Dendritic cell treated with granulocyte-macrophage colony-stimulating factor and Interleukin-4, amounts not matched to agents 40 ng/mL and 50 ng/mL, for 4 days (primary cell): ENCODE data around the gene CXCL8.
"Not testable (repeated sequence)": the region's sequence is repeated elsewhere in the genome, so short reads cannot be mapped to it uniquely, and the experiment has no call there.

ENCODE experiments used
- H3K27ac Mint-ChIP-seq: one replicate; pipeline ENCODE4 v1.8.0; 2022; ENCODE audit warnings: mild to moderate bottlenecking, mixed read lengths
- H3K27me3 Mint-ChIP-seq: one replicate; pipeline ENCODE4 v1.8.0; 2022; ENCODE audit warnings: mild to moderate bottlenecking, mixed read lengths
- H3K36me3 Mint-ChIP-seq: one replicate; pipeline ENCODE4 v1.8.0; 2022; ENCODE audit warnings: low read depth, mixed read lengths
- H3K4me1 Mint-ChIP-seq: one replicate; pipeline ENCODE4 v1.8.0; 2022; ENCODE audit warnings: low read depth, mixed read lengths
- H3K4me3 Mint-ChIP-seq: one replicate; pipeline ENCODE4 v1.8.0; 2022; ENCODE audit warnings: mild to moderate bottlenecking, moderate library complexity, mixed read lengths
- H3K9me3 Mint-ChIP-seq: one replicate; pipeline ENCODE4 v1.8.0; 2022; ENCODE audit warnings: mixed read lengths
- intact Hi-C: fragments of 100-400 bp; cut with micrococcal nuclease; formaldehyde crosslinking; loops from one replicate; pipeline ENCODE4 v1.15.0; 2022

CXCL8 gene

GRCh38 chr4:73740353-73740778 lies at the start of gene CXCL8:
CXCL8 (plus strand) TSS chr4:73740569; CDS start chr4:73740659, 90 bp downstream.
- Mint-ChIP-seq H3K4me1 (peaks cover 6% of the 10 kb centered on the region), H3K27me3 (no peaks in the 10 kb centered on the region), H3K27ac (no peak within 1 kb of the TSS), H3K4me3 (no peak within 1 kb of the TSS), H3K9me3 (peaks cover 9% of the 10 kb centered on the region), H3K36me3 (no peaks in the 10 kb centered on the region)
- intact Hi-C loops = no loop called here

DNA sequence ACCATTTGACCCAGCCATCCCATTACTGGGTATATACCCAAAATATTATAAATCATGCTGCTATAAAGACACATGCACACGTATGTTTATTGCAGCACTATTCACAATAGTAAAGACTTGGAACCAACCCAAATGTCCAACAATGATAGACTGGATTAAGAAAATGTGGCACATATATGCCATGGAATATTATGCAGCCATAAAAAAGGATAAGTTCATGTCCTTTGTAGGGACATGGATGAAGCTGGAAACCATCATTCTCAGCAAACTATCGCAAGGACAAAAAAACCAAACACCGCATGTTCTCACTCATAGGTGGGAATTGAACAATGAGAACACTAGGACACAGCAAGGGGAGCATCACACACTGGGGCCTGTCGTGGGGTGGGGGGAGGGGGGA lies 49.2 kb upstream of the CXCL8 start:
- H3K4me3 Mint-ChIP-seq, H3K27me3 Mint-ChIP-seq: not testable (repeated sequence)

DNA sequence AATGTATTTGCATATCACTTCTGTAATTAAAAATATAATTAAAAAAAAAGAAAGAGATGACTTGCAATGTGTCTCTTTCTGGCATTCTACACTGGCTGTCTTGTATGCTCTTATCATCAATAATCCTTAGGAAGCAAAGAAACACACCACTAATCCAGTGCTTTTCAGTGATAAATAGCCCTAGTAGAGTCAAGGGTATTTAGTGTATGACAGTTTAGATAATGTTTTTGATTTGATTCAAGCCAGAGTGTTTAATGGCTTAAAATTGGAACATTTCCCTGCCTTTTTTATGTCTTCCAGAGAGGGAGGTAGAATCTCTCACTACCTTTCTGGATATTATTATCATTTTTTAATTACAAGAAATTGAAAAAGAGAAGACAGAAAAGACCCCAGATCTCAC lies 48.6 kb upstream of the CXCL8 start:
- Mint-ChIP-seq H3K4me3 (no peak overlapping the region), H3K27ac (no peak overlapping the region), H3K4me1 (peaks cover 13% of the 10 kb centered on the region), H3K36me3 (no peaks in the 10 kb centered on the region), H3K9me3 (no peaks in the 10 kb centered on the region), H3K27me3 (no peaks in the 10 kb centered on the region)
- intact Hi-C loops = no loop called here

More for the DNA sequence above, 49.2 kb upstream of the CXCL8 start:
- intact Hi-C loops, H3K27ac Mint-ChIP-seq, H3K36me3 Mint-ChIP-seq, H3K9me3 Mint-ChIP-seq: not testable (repeated sequence)
- peaks cover 13% of the 10 kb centered on the region for H3K4me1 Mint-ChIP-seq

- Mint-ChIP-seq H3K4me3 (no peak overlapping the region), H3K9me3 (no peaks in the 10 kb centered on the region), H3K4me1 (peaks cover 13% of the 10 kb centered on the region), H3K27me3 (no peaks in the 10 kb centered on the region), H3K27ac (no peak overlapping the region), H3K36me3 (no peaks in the 10 kb centered on the region)
- intact Hi-C loops = no loop called here
Observed at GRCh38 chr4:73692254-73692653, 48.1 kb upstream of the CXCL8 start.

GRCh38 chr4:73692701-73693100 lies 47.7 kb upstream of the CXCL8 start:
- intact Hi-C loops = no loop called here
- Mint-ChIP-seq H3K9me3 (no peaks in the 10 kb centered on the region), H3K36me3 (no peaks in the 10 kb centered on the region), H3K27me3 (no peaks in the 10 kb centered on the region), H3K4me3 (no peak overlapping the region), H3K4me1 (peaks cover 13% of the 10 kb centered on the region), H3K27ac (no peak overlapping the region)

GRCh38 chr4:73693811-73694210 lies 46.6 kb upstream of the CXCL8 start:
- Mint-ChIP-seq H3K4me1 (peaks cover 13% of the 10 kb centered on the region), H3K9me3 (no peaks in the 10 kb centered on the region), H3K27me3 (no peaks in the 10 kb centered on the region), H3K27ac (no peak overlapping the region), H3K4me3 (no peak overlapping the region), H3K36me3 (no peaks in the 10 kb centered on the region)
- intact Hi-C loops = no loop called here

DNA sequence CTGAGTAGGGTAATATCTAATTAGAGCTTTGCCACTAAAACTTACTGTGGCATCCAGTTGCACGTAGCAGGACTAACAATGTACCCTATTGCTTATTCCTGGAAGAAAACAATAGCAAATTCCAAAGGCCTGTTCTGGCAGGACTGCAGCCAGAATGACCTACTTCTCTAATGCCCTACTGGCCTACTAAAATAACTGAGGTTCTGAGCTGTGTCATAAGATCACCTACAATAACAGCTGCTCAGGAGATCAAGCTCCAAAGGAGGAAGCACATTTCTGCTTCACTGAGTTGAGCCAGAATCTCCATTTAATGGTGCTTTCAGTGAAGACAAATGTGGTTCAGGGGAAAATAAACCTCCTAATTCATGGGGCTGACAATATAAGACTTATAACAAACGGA lies 42.2 kb upstream of the CXCL8 start:
- intact Hi-C loops = no loop called here
- Mint-ChIP-seq H3K4me3 (no peak overlapping the region), H3K4me1 (peaks cover 27% of the 10 kb centered on the region)

GRCh38 chr4:73701116-73701515 lies 39.3 kb upstream of the CXCL8 start:
- Mint-ChIP-seq H3K27me3 (peaks cover 3% of the 10 kb centered on the region), H3K36me3 (no peaks in the 10 kb centered on the region), H3K4me1 (peaks cover 51% of the 10 kb centered on the region), H3K4me3 (no peak overlapping the region), H3K27ac (no peak overlapping the region), H3K9me3 (no peaks in the 10 kb centered on the region)
- intact Hi-C loops = no loop called here

More for the DNA sequence above, 42.2 kb upstream of the CXCL8 start:
- Mint-ChIP-seq H3K9me3 (no peaks in the 10 kb centered on the region), H3K27me3 (peaks cover 3% of the 10 kb centered on the region), H3K27ac (no peak overlapping the region), H3K36me3 (no peaks in the 10 kb centered on the region)

DNA sequence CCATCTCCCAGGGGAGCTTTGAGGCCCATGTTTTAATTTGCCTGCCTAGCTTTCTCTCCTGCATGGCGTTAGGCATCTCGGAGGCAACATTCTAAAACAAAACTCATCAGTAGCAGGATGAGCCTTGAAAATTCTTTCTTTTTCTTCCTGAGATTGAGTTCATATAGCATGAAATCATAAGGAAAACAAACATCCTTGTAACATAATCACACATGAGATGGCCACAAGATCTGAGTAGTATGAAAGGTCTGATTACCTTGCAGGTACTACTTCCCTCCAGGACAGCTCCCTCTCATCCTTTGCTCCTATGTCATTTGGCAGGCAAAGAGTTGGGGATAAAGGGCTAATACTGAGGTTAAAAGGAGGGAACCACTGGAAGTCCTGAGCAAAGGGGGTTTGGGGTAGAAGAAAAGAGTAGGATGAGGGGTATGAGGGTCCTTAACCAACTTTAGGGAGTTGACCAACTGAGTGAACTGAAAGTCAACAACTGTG lies 37.5 kb upstream of the CXCL8 start:
- peaks cover 3% of the 10 kb centered on the region for H3K27me3 Mint-ChIP-seq
- H3K27ac Mint-ChIP-seq = no peak overlapping the region
- intact Hi-C loops = no loop called here
- H3K36me3 Mint-ChIP-seq = no peaks in the 10 kb centered on the region
- no peaks in the 10 kb centered on the region for H3K9me3 Mint-ChIP-seq
- H3K4me3 Mint-ChIP-seq = no peak overlapping the region
- H3K4me1 Mint-ChIP-seq = peaks cover 56% of the 10 kb centered on the region

DNA sequence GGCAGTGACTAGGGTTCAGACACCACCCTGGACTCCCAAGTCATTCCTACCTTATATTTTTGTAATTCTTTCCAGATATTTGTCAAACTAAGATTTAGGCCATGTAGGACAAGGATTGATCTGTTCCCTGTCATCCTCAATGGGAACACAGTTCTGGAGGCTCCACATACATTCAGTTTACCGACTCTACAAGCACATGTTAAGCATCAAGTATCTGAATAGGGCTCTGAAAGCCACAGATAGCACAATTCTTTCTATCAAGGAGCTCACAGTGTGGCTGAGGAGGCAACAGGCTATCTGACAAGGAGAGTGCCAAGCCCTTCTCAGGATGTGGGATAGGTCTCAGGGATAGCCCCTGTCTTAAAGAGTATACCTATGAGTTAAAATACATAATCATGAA lies 37.0 kb upstream of the CXCL8 start:
- H3K27me3 Mint-ChIP-seq = peaks cover 3% of the 10 kb centered on the region
- H3K27ac Mint-ChIP-seq = no peak overlapping the region
- no peaks in the 10 kb centered on the region for H3K36me3 Mint-ChIP-seq
- no peak overlapping the region for H3K4me3 Mint-ChIP-seq
- H3K9me3 Mint-ChIP-seq = no peaks in the 10 kb centered on the region
- peaks cover 60% of the 10 kb centered on the region for H3K4me1 Mint-ChIP-seq
- intact Hi-C loops = no loop called here

- H3K27me3 Mint-ChIP-seq = peaks cover 3% of the 10 kb centered on the region
- intact Hi-C loops = no loop called here
- no peaks in the 10 kb centered on the region for H3K36me3 Mint-ChIP-seq
- H3K9me3 Mint-ChIP-seq = no peaks in the 10 kb centered on the region
- peak overlapping the region; percentile 57 for H3K27ac Mint-ChIP-seq
- H3K4me1 Mint-ChIP-seq = peaks cover 63% of the 10 kb centered on the region
- no peak overlapping the region for H3K4me3 Mint-ChIP-seq
Observed at GRCh38 chr4:73704314-73705055, 35.9 kb upstream of the CXCL8 start.

- intact Hi-C loops = no loop called here
- Mint-ChIP-seq H3K4me3 (no peak overlapping the region), H3K27me3 (peaks cover 3% of the 10 kb centered on the region), H3K27ac (peak overlapping the region; percentile 57), H3K36me3 (no peaks in the 10 kb centered on the region), H3K9me3 (no peaks in the 10 kb centered on the region), H3K4me1 (peaks cover 65% of the 10 kb centered on the region)
Observed at GRCh38 chr4:73705056-73705432, 35.3 kb upstream of the CXCL8 start.

DNA sequence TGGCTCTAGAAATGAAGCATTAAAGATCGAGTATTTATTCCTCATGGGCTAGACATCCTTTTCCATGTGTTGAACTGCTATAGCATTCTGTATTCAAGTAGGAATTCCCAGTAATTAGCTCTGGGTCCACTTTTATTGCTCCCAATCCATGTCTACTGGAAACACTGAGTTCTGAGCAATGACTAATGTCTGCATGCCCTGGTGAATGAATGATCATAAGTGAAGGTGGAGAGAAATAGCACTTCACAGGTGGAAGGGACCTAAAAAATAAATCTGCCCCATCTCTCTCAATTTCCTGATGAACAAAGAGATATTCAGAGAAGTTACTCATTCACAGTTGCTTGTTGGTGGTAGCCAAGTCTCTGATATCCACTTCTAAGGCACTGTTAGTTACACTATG lies 34.6 kb upstream of the CXCL8 start:
- Mint-ChIP-seq H3K36me3 (no peaks in the 10 kb centered on the region), H3K4me1 (peaks cover 60% of the 10 kb centered on the region), H3K4me3 (no peak overlapping the region), H3K27ac (no peak overlapping the region), H3K9me3 (no peaks in the 10 kb centered on the region), H3K27me3 (peaks cover 3% of the 10 kb centered on the region)
- intact Hi-C loops = no loop called here

- no peak overlapping the region for H3K4me3 Mint-ChIP-seq
- no peak overlapping the region for H3K27ac Mint-ChIP-seq
- H3K9me3 Mint-ChIP-seq = no peaks in the 10 kb centered on the region
- peaks cover 56% of the 10 kb centered on the region for H3K4me1 Mint-ChIP-seq
- H3K27me3 Mint-ChIP-seq = peaks cover 3% of the 10 kb centered on the region
- intact Hi-C loops = no loop called here
- H3K36me3 Mint-ChIP-seq = no peaks in the 10 kb centered on the region
Observed at GRCh38 chr4:73706811-73707210, 33.6 kb upstream of the CXCL8 start.
